GM21526 (cell line): Measurements from ENCODE around the gene PTPRM.

Experiments used
- ATAC-seq: cut with Tn5 transposase; IDR thresholded peaks from one replicate; pipeline ENCODE4 v1.9.1; 2021; ENCODE audit warnings: moderate library complexity; ENCODE audit not compliant: unreplicated experiment, low FRiP score

Gene PTPRM

DNA sequence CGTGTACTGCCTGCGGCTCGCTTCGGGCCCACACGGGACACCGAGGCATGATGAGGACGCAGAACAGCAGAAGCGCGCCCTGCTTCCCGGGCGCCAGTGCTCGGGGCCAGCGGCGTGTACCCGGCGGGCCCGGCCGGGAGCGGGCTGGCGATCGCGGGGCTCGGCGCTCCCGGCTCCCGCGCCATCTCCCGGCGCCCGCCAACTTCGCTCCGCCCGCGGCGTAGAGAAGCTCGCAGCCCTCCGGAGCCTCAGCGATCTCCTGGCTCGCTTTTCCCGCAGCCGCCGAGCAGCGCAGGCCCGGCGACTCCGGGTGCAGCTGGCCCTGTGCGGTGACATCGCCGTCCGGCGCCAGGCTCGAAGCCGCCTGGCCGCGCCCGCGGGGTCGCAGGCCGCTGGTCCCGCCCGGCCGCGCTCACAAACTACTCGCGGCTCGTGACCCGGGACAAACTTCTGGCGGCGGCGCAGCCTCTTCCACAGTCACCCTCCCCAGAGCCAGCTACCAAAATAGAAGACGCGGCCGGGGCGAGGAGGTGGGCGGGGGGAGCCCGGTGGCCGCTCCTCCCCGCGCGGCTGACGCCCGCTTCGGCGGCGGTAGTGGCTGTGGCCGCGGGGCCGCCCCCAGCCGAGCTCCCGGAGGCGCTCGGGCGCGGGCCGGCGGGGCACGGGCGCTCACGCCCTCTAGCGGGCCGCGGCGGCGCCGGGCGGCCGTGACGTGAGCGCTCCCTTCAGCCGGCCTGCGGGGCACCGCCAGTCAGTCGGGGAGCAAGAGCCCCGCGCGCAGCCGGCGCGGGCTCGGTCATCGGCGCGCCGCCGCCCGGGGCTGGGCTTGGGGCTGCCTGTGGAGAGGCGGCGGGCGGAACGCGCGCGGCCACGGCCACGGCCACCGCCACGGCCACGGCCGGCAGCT, at the start of gene PTPRM:
TSS of gene PTPRM (plus strand) at position 750 of the 907 bp plus-strand sequence. CDS start 503 bp downstream, outside the sequence.
- peak; percentile 94 for ATAC-seq

DNA sequence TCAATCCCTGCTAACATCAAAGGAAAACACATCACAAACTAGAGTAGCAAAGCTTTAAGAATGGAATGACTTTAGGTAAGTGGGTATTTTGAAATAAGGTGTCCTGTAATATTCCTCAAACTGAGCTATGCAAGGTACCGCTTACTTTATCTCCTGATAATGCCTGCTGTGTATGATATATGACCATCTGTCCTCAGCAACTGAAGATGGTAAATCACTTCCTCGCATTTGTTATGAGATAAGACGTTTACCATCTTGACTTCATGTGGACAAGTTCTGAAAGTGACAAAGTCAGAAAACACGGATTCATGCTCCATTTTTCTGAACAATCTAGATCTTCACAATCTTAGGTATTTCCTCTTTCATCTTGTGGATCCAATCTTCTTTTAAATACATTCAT, 49.3 kb upstream of the PTPRM start:
- ATAC-seq: no peak

DNA sequence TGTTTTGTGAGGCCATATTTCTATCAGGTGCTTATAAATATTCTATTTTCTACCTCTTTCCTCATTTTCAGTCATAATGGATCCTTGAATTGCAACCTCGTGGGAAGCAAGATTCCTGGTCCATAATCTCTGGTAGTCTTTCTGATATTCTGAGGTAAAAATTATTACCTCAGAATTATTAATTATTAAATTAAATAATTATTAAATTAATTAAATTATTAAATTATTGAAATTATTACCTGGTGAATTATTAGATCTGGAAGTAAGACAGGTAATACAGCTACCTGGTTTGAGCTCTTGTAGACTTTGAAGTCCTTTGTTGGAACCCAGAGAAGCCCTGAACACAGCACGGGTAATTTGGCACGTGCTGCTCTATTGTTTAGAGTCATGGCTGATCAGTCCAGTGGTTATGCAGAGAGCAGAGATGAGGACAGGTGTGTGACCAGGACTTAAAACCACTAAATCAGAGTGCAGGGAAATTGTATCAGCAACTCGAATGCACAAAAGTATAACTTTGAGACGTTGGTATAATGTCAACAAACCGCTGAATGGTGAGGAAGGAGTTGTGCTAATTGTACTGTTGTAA, 46.8 kb upstream of the PTPRM start:
- ATAC-seq: no peak

DNA sequence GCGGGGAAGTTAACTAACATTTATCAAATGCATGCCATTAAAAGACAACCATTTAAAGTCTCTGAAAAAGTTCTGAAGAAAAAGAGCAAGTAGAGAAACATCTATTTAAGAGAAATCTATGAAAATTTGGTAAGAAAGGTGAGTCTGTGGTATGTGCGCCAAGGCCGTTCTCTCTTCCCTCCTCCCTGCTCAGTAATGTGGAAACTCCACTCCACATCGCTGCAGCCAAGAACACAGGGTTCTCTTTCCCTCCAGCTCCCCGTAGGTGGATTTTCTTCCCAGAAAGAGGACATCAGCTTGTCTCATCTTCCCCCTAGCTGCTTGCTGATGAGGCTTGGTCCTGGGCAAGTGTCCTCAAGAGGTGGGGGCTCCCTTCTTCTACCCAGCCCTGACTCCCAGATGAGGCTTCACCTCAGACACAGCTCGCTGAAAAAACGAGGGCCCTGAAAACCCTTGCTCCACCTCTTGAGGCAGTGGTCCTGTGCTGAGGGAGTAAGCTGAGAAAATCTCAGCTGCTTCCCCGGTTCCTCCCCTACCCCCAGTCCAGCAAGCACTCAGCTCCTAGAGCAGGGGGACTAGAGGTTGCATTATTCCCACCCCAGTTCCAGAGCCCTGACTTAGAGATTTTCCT, 45.8 kb upstream of the PTPRM start:
- no peak for ATAC-seq

DNA sequence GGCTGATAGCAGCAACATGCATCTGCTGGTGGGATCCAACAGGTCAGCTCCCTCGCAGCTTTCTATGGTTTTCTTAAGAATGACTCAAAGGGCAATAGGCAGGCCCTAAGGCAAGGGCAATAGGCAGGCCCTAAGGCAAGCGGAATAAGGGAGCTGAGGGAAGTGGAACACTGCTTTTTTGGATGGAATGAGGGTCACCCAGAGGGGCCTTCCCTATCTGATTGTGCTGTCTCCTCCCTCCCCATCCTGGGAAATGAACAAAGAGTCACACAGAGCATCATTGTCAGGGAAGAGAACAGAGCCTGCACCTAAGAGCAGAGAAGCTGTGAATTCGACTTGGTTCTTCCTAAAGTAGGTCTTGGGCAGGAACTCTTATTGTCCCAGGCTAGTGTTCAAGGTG, 43.3 kb upstream of the PTPRM start:
- no peak for ATAC-seq

DNA sequence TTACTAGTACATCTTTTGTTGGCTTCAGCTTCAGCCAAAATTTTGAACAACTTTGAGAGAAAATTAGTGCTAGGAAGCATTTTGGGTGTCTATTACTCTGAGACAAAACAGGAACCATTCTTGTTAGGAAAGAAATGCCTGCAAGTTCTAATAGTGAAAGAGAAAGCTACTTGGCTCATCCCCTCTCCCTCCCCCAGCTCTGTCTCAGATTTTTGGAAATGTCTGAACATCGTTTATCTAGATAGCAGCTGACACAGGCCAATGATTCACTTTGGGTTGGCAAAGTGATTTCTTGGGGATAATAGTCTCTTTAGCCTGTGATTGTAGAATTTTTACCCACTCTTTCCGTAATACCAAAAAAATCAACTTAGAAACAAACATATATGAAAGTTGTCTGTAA, 42.3 kb upstream of the PTPRM start:
- no peak for ATAC-seq

DNA sequence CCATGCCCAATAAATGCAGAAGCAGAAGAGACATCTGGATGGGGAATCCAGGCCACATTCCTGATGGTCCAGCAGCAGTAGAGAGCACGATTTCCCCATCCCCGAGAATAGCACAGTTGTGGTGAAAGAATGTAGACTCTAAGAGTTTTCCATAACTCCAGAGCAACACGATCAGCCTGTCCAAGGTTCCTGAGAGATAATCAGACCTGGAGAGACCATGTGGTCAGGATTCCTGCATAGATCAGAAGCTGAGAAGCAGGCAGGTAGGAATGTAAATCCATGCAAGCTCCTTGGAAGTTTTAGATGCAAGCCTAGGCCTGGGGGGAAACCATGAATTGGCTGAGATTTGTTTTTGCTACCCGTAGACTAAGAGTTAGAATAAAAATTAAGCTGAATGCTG, 34.2 kb upstream of the PTPRM start:
- no peak for ATAC-seq

DNA sequence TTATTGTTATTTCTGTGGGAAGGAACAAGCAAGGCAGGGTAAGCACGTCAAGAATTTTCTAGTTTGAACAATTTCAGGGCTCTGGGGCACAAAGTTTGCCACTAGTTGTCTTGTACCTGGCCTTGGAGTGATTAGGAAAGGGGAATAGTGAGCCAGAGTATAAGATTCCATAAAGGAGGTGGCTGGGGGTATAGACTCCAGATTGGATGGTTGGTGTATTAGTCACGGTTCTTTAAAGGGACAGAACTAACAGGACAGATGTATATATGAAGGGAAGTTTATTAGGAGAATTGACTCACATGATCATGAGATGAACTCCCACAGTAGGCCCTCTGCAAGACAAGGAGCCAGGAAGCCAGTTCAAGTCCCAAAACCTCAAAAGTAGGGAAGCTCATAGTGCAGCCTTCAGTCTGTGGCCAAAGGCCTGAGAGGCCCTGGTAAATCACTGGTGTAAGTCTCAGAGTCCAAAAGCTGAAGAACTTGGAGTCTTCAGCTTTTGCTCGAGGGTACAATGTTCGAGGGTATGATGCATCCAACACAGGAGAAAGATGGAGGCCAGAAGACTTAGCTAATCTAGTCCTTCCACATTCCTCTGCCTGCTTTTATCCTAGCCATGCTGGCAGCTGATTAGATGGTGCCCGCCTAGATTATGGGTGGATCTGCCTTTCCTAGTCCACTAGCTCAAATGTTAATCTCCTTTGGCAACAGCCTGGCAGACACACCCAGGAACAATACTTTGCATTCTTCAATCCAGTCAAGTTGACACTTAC, 31.5 kb upstream of the PTPRM start:
- no peak for ATAC-seq

DNA sequence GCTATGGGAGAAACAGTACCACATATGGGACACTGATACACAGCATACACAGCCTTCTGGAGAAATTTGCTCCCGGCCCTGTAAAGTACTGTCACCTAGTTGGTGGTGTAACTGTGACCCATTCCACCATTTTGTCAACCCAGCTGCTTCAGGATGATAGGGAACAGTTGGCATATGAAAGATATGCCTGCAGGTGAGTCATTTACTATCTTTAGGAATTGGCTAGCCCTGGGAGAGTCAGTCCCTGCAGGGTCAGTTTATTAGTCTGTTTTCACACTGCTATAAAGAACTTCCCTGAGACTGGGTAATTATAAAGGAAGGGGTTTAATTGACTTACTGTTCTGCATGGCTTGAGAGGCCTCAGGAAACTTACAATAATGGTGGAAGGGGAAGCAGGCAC, 30.0 kb upstream of the PTPRM start:
- no peak for ATAC-seq

DNA sequence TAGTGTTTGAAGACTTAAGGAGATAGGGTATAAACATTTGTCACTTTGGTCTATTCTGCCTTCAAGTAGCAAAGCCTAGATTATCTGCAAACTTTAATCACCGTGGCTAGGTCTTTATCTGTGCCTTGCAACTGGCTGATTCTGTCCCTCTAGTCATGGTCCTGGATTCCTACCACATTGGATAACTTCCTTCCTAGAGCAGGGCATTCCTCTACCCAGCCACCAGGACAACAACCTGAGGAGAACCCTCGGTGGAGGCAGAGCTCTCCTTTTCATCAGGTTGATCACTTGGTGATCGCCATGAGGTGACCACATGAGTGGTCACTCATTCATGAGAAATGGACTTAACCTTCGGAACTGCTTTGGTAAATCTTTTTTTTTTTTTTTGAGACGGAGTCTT, 25.3 kb upstream of the PTPRM start:
- no peak for ATAC-seq

DNA sequence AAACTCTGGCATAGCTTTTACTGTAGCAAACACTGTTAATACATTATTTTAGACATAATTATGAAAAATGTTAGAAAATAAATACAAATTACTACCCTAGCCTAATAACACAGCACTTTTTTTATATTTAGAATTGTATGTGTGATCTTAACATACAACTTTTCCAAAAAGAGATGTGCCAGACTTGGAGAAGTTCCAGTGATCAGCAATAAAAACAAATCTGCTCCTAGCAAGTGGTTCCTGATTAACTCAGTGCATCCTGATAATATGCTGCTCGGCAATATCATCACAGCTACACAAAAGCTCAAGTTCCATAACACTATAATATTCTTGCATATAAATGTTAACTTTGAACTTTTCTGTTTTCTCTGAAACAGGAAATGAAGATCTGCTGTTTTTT, 22.4 kb upstream of the PTPRM start:
- no peak for ATAC-seq

DNA sequence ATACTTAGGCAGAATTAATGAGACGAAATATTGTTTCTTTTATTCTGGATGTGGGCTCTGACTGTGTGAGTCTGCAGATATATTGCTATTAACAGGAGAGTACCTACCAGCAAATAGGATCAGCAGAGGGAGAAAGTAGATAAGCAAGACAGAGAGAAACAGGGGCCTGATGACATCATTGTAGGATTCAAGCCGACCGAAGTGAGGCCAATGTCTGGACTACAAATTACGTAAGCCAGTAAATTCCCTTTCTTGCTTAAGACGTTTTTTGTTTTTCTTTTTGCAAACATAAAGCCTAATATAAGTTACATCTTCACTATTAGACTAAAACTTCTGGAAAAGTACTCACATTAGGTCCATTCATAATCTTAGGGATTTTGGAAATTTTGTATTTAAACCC, 21.4 kb upstream of the PTPRM start:
- no peak for ATAC-seq

DNA sequence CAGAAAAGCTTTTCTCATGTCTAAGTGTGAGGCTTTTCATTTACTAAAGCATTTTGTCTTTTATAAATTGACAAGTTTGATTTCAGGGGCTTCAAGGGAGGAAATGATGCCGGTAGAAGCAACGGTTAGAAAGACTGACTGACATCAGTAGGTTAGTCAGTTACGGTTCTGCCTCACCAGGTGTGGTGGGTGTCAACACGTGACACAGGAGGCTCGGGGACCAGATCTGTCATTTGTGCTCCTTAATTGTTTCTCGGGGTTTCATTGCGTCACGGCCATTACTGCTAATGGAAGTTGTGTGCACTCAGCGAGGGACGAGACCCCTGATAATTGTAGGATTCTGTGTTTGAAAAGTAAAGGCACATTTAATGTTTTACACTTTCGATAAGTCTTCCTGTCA, 18.9 kb upstream of the PTPRM start:
- no peak for ATAC-seq

DNA sequence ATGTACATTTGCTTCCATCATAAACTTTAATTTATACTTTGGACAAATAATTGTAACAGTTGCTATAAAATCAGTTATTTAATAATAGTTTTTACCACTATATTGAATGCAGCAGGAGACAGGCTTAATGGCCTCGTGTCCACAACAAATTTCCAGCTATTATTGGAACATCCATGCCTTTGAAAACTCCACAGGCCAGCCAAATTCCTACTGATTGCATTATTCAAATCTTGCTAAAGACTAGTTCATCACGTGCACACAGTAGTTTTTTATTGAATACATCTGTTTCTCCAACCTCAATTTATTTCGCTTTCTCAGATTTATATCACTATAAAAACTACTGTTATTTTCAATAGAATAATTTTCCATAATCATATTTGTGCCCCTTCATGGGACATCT, 18.4 kb upstream of the PTPRM start:
- ATAC-seq: no peak

DNA sequence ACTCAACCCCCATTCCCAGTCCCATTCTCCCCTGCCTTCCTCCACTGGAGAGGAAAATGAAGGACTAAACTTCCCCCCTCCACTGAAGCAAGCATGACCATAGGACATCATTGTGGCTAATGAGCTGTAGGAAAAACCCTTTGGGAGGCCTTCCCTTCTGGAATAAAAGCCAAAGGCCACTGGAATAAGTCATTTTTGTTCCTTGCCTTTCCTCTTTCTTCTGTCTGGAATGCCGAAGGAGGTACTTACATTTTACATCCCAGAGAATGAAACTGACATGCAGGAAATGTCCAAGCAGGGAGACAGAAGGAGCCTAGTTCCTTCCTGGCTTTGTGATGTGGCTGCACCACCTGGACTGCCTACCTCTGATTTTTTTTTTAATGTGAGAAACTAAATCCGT, 9.1 kb upstream of the PTPRM start:
- ATAC-seq: no peak

DNA sequence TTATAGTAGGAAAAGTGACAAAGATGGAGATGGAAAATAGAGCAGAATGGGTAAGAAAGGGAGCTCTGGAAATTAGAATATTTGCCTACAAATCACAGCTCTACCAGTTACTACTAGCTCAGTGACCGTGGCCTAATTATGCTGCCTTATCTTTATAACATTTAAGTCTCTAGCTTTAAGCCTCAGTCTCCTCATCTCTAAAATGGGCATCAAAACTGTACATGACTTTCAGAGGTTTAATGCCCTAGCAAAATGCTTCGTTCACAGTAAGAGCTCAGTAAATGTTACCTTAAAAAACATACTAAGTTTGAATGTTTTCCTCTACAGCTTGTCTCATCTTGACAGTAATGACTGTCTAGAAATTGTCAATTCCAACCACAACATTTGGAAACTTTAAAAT, 8.3 kb upstream of the PTPRM start:
- ATAC-seq: no peak

DNA sequence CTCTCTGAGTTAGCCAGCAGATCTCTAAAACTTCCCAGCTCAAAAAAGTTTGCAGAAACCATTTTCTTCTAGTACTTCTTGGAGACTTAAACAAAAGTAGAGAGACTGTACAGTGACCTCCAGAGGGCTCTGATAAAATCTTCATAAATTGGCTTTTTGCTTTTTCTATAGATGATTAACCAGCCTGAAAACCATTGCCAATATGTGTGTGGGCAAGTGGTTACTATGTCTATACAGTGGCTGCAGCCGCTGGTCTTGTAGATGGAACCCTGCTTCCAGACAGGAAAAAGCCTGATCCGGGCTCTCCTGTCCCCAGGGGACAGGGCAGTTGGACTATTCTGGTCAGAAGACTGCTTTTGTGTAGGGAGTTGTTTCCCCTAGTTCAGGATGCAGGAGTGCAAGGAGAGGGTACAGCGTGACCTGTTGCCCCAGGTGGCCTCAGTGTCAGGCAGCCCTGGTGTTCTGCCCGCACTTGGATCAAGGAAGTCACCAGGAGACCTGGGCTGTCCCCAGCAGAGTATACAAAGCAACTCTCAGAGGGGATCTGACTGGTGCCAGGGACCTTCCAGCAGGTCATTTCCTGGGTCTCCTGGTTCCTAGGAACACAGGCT, 7.3 kb upstream of the PTPRM start:
- no peak for ATAC-seq

DNA sequence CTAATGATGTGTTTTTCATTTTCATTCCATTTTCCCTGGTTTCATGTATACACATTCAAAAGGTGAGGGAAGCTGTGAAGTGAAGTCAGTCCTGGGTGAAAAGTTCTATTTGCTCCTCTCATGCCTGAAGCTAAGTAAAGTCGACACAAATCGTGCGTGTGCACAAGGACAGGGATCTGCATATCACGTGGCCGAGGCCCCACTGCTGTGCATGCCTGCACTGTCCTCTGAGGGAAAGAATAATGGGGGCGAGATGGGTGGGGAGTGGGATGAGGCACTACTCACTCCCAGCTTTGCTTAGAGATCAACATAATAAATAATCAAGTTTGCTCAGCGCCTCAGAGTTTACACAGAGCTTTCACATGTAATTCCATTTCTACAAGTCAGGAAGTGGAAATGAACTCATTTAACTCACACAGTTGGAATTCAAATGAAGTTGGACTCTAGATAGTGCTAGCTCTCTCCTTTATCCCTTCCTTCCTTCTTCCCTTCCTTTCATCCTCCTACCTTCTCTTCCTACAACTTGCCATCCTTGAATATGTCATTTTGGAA, 5.1 kb upstream of the PTPRM start:
- ATAC-seq: no peak

DNA sequence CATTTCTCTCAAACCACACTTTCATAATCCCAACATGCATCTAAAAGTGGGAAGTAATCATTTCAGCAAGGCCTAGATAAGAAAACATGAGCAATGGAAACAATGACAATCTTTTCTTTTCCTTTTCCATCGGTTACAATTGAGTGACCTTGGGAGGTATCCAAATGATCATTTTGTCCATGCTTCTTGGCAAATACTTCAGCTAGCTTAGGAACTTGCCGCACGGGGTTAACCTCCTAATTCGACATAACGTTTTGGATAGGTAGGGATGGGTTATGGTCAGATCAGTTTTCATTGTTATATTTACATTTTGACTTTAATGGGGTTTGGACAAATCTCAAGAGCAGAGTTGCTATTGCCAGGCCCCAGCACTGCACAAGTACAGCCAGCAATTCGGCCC, 4.6 kb upstream of the PTPRM start:
- no peak for ATAC-seq

DNA sequence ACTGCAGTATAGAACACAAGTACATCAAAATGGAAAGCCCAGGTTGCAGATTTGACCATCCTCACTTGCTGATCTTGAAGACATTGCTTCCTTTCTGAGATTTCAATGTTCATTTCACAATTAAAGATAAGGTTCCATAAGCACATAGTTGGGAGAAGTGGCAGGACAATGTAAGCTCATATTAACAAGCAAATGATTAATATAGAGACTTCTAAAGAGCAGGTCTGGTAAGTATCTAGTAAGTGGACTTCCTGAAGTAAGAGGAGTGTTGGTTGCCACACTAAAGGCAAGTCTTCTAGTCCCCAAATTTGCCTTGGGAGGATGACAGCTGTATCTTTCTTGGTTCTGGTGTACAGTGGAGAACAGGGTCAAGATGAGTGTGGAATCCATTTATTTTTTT, 1.4 kb upstream of the PTPRM start:
- ATAC-seq: no peak

DNA sequence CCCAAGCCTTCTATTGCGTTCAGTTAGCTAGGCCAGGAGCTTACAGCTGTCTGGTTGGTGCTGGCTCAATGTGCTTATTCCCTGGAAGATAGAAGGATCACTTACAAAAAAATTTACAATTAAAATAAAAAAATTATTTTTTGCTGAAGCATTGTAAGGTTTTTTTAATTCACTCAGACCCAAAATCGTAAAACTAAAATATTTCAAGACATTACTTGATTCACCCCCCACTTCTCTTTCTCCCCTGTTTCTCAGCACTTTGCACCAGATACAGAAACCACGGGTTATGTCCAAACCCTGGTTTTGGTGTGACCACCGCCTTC, 911 bp upstream of the PTPRM start:
- ATAC-seq: no peak
